ENCODE results near the gene CCDC9.
"Not testable (repeated sequence)": the region's sequence is repeated elsewhere in the genome, so short reads cannot be mapped to it uniquely, and the experiment has no call there.

CCDC9 gene

DNA sequence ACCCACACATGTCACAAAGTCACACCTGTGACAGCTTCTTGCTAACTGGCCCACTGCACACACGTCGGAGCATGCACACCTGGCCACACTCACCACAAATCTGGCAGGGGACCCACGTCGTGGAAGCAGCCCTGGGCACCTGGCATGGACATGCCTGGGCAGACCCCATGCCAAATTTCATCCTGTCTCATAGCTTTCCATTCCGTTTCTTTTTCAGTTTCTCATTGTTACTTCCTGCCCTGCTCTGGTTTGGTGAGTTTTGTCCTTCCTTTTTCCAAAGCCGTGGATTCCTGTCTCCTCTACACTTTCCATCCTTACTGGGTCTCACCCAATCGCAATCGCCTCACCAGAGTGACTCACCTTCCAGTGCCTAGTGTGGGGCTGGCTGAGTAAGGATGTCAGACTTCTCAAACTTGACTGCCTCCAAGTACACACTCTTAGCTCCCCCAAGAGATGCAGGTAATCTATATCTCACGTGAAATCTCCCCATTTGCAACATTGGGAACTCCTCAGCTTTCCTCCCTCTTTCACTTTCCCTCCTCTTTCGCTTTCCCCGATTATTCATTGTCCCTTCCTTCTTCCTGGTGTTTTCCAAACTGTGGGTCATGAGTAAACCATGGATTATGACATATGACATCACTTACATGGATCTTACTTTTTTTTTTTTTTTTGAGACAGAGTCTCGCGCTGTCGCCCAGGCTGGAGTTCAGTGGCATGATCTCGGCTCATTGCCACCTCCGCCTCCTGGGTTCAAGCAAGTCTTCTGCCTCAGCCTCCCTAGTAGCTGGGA, 23.7 kb upstream of the CCDC9 start:
- no peak for DNase-seq (ENCODE audit: low spot score)

DNA sequence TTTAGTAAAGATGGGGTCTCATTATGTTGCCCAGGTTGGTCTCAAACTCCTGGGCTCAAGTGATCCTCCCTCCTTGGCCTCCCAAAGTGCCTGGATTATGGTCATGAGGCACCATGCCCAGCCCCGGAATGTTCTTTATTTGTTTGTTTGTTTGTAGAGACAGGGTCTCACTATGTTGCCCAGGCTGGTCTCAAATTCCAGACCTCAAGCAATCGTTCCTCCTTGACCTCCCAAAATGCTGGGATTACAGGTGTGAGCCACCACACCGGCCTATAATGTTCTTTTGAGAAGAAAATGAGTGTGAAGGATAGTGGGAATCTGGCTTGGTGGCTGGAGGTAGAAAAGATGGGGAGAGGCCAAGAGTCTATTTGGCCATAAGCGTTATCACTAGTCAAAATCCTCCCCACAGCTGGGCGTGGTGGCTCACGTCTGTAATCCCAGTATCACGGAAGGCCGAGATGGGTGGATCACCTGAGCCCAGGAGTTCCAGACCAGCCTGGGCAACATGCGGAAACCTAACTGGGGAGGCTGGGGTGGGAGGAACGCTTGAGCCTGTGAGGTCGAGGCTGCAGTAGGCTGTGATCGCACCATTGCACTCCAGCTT, 20.2 kb upstream of the CCDC9 start:
- no peak for DNase-seq (ENCODE audit: low spot score)

DNA sequence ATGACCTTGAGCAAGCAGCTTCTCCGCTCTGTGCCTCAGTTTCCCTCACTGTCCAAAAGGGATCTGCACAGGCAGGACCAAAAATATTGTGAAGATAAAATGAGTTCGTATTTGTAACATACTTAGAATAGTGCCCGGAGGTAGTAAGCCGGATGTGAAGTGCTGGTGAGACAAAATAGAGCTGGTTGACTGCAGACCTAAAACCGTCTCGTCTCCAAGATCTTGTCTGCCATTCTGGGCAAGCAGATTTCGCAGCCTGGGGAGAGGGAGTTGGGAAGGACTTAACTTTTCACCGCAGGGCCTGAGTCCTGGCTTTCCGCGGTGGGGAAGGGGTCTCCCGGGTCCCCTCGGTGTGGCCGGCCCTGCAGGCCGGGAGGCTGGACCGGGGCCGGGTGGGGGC, 17.2 kb upstream of the CCDC9 start:
- no peak for DNase-seq (ENCODE audit: low spot score)

DNA sequence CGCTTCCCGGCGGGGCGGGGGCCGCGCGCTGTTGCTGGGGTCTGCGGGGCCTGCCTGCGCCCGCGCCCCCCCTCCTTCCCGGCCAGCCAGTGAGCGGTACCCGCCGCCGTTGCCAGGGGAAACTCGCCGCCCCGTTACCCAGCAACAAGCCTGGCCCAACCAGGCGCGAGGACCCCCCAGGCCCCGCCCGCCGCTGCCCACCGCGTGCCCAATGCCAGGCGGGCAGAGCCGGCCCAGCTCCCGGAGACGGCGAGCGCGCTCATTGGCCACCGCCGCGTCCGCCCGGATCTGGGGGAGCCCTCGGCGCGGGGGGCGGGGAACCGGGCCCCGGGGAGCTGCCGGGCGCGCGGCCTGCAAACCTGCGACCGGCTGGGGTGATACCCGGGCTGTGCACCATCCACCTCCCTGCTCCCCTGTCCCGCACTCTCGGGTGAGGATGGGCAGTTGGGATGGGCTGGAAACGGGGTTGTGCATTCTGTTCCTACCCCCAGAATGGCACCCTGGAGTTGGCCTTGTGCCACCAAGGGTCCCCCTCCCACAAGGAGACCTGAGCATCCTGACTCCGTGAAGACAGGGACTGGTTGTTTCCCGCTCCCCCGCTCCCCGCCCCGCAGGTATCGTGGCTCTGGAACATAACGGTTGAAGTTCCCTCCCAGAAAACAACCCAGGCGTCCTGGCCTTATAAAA, 16.6 kb upstream of the CCDC9 start:
- DNase-seq (ENCODE audit: low spot score), result no peak

DNA sequence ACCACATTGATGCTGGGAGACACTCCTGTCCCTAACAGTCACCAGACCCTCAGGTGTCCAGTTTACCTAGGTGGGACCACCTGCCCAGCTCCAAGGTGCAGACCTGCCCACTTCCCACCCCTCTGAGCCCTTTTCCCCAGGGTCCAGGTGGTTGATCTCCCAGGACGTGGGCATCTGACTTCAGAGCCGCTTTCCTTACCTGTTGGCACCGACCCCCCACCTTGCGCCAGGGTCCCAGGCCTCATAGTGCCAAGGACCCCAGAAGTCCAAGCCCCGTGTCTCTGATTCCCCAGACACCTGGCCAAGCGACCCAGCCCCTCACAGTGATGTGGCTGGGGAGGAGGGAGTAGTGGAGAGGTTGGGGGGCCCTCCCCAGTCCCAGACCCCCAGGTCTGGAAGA, 15.8 kb upstream of the CCDC9 start:
- DNase-seq (ENCODE audit: low spot score), result no peak

DNA sequence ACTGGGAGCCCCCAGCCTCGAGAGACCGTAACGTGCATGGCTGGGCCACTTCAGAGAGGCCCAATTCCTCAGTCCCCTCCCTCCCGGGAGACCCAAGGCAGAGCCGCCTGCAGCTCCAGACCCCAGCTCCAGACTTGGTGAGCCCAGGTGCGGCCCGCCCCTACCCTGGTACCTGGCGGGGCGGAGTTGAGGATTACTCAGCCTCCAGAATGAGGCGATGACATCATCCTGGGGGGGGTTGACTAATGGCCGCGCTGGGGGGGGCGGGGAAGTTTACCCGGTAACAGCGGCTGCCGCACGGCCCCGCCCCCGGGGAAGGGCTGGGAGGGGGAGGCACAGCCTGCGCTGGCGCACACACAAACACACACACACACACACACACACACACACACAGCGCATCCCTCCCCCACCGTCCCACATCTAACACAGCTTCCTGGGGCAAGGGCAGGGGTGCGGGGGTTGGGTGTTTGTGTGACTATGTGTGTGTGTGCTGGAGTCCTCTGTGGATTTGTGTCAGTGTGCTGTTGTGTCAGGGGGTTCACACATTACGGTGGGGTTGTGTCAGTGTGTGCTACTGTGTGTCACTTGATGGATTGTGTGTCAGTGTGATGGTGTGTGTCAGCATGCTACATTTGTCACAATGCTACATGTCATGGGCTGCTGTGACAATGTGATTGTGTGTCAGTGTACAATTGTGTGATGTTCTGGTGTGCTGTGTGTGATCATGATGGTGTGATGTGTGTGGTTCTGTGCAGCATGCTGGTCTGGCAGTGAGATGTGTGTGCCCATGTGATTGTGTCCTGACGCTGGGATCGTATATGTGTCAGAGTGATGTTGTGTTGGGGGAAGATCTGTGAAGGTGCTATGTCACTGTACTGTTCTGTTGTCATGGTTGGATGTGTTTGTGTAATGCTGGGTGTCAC, 15.1 kb upstream of the CCDC9 start:
- DNase-seq (ENCODE audit: low spot score), result no peak

DNA sequence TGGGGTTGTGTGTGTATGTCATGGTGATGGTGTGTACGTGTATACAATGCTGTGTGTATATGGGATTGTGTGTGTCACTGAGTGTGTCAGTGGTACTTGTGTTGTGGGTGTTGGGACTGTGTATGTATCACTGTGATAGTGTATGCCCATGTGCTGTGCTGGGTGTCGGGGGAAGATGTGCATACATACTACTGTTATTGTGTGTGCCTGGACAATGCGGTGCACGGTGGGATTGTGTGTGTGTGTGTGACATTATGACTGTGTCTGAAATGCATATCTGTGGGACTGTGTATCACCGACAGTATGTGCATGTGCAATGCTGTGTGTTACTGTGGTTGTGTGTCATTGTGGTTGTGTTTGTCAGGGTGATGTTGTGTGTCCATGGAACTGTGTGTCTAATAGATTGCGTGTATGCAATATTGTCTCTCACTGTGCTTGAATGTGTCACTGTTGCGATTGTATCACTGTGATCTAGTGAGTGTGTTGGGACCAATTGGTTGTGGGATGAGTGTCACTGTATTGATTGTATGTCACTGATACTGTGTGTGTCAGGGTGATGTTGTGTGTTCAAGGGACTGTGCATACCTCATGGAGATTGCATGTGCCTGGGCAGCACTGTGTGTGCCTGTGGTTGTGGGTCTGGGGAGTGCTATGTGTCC, 14.3 kb upstream of the CCDC9 start:
- DNase-seq (ENCODE audit: low spot score), result no peak

DNA sequence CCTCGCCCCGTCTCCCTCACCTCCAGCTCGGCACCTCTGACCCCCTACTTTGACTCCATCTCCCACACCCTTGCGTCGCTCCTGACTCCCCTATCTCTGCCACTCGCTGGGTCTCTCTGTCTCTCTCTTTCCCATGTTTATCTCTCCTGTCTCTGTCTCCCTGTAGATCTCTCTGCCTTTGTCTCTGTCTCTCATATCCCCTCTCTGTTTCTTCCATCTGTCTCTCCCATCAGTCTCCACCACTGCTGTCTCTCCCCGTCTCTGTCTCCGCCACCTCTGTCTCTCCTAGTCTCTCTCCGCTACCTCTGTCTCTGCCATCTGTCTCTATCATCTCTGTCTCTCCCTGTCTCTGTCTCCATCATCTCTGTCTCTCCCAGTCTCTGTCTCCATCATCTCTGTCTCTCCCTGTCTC, 13.0 kb upstream of the CCDC9 start:
- no peak for DNase-seq (ENCODE audit: low spot score)

DNA sequence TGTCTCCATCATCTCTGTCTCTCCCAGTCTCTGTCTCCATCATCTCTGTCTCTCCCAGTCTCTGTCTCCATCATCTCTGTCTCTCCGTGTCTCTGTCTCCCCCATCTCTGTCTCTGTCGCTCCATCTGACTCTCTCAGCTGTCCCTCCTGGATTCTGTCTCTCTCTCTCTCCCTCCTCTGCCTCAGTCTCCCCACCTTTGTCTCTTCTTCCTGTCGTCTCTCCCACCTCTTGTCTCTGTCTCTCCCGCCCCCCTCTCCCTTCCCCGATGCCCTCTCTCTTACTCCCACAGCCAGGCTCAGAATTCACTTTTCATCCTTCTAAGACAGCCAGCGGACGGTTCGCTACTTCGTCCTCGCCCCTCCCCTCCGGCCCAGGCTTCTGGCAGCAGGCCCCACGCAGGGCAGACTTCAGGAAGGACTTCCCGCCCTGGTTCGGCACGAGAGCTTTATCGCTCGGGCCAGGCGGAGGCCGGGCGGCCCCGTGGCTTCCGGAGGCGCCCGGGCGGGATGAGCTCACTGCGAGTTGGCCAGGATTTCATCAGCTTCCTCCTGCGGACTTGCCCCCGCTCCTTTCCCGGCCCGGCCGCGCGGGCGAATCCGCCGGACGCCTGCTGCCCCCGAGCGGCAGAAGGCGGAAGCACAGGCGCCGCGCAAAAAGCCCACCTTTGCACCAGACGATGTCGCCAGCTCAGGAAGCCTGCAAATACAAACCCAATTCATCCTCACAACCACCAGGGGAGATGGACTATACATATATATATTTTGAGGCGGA, 12.4 kb upstream of the CCDC9 start:
- peak; percentile 93 for DNase-seq (ENCODE audit: low spot score)

DNA sequence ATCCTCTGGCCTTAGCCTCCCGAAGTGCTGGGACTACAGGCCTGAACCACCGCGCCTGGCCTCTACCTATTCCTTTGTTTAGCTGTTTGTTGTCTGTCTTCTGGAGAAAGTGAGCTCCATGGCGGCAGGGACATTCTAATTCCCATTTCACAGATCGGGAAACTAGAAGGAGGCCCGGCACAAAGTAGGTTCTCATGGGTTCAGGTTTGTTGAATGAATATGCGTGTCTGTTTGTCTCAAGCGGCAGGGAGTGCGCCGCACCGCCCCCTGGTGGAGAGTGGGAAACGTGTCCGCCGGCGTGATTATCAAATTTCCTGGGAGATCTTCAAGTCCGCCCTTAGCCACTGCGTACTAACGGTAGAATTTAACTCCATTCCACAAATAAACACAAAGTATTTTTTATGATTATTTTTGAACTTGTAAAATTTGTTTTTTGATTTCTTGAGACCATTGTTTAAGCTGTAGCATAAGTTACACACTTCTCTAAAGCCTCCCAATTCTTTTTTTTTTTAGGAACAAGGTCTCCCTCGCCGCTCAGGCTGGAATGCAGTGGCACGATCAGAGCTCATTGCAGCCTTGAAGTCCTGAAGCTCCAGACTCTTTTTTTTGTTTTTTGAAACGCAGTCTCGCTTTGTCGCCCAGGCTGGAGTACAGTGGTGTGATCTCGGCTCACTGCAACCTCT, 8.9 kb upstream of the CCDC9 start:
- DNase-seq (ENCODE audit: low spot score), result peak; percentile 83

DNA sequence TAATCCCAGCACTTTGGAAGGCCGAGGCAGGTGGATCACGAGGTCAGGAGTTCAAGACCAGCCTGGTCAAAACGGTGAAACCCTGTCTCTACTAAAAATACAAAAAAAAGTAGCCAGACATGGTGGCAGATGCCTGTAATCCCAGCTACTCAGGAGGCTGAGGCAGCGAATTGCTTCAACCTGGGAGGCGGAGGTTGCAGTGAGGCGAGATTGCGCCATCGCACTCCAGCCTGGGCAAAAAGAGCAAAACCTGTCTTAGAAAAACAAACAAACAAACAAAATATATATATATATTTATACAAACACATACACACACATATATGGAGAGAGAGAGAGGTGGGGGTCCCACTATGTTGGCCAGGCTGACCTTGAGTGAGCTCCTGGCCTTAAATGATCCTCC, 3.3 kb upstream of the CCDC9 start:
- not testable (repeated sequence) for DNase-seq (ENCODE audit: low spot score)

DNA sequence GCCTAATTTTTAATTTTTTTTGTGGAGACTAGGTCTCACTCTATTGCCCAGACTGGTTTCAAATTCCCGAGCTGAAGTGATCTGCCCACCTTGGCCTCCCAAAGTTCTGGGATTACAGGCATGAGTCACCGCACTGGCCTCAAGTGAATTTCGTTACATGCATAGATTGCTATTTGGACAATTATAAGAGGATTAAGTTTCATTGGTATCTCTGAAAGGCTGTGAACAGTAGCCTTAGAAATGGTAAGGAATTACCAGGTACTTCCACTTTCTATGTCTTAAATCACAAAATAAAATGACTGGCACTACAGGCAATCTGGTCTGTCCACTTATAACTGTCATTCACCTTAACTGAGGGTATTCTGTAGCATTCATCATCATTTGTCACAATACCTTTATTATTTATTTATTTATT, 2.9 kb upstream of the CCDC9 start:
- no peak for DNase-seq (ENCODE audit: low spot score)

DNA sequence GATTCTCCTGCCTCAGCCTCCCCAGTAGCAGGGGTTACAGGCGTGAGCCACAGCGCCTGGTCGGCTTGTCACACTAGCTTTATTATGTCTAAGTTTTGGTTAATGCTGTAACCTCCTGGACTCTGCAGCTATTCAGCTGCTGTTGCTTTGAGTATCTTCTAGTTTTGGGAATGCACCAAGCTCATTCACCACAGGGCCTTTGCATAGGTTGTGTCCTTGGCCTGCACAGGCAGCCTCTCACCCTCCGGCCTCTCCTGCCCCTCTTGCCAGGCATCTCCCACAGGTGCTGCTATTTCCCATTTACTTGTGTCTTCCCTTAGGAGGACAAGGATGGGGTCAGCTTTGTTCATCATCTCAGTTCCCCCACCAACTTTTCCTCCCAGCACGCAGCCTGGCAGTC, 2.4 kb upstream of the CCDC9 start:
- no peak for DNase-seq (ENCODE audit: low spot score)

DNA sequence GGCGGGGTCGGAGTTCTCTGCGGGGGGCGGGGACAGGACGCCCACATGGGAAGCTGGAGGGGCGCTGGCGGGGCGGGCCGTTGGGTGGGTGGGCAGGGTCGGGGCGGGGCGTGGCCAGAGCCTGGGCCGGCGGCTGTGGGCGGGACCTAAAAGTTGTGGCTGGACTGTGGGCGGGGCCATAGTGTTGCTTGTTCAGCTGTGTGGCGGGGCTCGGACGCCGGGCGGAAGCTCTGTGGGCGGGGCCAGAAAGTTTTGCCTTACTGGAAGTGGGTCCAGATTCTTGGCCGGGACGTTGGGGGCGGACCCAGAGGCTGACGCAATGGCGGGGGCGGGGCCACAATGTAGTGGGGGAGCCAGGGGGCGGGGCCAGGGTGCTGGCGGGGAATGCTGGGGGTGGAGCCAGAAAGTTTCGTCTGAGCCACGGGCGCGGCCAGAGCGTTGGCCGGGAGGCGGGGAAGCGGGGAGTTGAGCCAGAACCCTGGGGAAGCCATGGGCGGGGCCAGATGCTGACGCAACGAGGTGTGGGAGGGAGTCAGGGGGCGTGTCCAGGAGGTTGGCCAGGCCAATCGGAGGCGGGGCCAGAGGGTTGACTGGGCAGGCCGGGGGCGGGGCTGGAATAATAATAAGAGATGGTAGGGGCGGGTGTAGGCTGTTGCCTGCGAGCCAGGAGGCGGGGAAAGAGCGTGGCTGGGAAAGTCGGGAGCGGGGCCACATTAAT, 527 bp downstream of the CCDC9 start:
- peak; percentile 100 for DNase-seq (ENCODE audit: low spot score)

DNA sequence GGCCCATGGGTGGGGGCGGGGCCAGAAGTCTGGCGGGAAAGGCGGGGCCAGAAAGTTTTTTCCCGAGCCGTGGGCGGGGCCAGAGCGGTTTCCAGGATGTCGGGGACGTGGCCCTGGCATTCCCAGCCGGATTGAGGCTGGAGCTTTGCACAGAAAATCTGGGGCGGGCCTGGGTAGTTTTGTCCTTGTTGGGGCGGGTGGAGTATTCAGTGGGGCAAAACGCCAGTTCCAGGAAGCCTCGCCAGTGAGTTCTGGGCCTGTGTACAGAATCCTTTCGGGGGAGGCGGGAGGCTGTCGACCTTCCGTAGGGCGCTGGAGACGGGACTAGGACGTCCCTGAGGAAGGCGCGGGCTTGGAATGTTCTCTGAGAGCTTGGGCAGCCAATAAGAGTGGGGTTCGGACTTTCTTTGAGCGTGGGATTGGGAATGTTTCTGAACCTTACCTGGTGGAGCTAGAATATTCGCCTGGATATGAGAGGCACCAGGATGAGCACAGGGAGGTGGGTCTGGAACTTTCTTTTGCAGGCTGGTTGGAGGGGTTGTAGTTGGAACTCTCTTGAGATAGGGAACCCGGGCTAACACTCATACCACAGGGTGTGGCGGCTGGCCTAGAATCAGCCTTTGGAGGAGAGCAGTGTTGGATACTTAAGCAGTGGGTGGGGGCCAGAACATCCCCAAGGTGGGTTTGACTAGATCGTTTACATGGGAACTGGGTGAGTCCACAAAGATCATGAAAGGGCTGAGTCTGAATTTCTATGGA, 1.3 kb downstream of the CCDC9 start:
- no peak for DNase-seq (ENCODE audit: low spot score)

DNA sequence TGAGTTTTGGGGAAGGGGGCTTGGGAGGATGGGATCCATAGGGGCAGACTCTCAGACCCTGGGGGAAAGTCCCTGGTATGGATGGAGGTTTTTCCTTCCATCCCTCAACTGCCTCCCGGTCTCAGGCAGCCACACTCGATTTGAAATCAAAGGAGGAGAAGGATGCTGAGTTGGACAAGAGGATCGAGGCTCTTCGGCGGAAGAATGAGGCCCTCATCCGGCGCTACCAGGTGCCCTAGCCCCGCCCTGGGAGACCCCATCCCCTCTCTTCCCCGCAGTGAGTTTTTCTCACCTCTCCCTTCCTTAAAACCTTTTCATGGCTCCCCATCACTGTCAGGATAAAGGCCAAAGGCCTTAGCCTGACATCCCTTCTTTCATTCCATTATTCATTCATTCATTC, 2.1 kb downstream of the CCDC9 start:
- DNase-seq (ENCODE audit: low spot score), result no peak

DNA sequence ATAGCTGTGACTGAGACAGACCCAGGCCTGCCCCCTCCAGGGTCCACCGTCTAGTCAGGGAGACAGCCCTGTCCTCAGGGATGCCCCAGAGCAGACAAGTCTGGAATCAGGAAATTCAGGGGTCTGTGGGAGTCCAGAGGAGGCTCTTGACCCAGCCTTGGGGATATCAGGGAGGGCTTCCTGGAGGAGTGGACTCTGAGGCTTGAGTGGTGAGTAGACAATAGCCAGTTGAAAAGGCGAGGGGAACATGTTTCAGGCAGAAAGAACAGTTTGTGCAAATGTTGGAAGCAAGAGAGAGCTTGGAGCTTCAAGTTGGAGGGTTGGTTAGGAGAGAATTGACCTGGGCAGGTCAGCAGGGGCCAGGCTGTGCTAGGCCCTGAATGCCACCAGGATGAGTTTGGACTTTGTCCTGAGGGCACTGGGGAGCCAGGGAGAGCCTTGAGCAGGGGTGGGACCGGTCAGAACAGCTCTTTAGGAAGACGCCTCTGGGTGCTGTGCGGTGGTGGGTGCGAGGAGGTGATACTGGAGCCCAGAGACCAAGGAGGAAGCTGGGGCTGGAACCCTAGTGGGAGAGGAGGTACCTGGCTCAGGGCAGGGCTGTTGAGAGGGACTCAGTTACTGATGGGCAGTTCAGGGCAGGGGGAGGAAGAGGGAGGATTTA, 2.7 kb downstream of the CCDC9 start:
- no peak for DNase-seq (ENCODE audit: low spot score)

DNA sequence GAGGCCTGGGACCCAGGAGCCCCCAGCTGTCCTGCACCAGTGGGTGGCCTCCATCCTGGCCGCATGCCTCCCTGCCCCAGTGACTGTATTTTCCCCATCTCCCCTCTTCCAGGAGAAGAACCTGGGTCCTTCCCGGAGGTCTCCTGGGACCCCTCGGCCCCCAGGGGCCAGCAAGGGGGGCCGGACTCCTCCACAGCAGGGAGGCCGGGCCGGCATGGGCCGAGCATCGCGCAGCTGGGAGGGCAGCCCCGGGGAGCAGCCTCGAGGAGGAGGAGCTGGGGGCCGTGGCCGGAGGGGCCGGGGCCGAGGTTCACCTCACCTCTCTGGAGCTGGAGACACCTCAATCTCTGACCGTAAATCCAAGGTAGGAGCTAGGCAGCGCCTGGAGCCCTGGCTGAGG, 4.2 kb downstream of the CCDC9 start:
- no peak for DNase-seq (ENCODE audit: low spot score)
